Transverse colon (tissue), 4 donors: ENCODE measurements around the gene KMT2E.

Source experiments
- POLR2A ChIP-seq: fragments of 450-650 bp; IDR thresholded peaks from one replicate; pipeline ENCODE4 v1.6.1; 2016; ENCODE audit warnings: antibody characterized with exemption, mild to moderate bottlenecking, moderate library complexity
- POLR2AphosphoS5 ChIP-seq, 3 donors: sonication (generic); formaldehyde crosslinking; IDR thresholded peaks; one replicate each; pipeline ENCODE4 v1.6.1; 2016; ENCODE audit warnings: antibody characterized with exemption in 3 of 3
- TF ChIP-seq, protein P1 (sequence below), 5 experiments: fragments of 200-600 bp in 3 of 5; fragments of 450-650 bp in 2 of 5; sonication (generic) in 3 of 5; IDR thresholded peaks; 1 replicate in 2 of 5; 2 replicates in 3 of 5; pipeline ENCODE4 v1.5.1; 2016 to 2017; ENCODE audit warnings: antibody characterized with exemption in 5 of 5, inconsistent platforms in 3 of 5, mild to moderate bottlenecking in 2 of 5, moderate library complexity in 1 of 5

DNA sequence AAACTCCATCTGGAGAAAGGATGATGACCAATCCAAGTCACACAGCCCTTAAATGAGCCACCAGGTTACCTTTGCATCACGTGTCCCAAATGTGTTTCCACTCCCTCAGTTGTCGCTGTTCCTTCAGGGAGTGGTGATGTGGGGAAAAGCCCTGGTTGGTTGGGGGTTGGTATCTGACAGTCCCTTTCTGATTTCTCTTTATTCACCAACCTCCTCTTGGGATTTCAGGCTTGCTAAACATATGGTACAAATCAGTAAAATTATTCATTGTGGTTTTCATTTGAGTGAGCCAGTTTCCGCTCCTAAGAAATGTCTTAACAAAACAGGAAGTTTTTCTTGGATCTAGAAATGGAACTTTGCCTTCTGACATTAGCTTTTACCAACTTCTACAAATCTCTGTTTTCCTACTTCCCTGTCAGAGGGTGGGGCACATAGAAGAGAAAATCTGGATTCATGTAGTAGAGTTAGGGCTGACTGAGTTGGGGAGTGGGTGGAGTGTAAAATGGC lies 40.0 kb upstream of the KMT2E start:
- TF ChIP-seq, protein P1, sequence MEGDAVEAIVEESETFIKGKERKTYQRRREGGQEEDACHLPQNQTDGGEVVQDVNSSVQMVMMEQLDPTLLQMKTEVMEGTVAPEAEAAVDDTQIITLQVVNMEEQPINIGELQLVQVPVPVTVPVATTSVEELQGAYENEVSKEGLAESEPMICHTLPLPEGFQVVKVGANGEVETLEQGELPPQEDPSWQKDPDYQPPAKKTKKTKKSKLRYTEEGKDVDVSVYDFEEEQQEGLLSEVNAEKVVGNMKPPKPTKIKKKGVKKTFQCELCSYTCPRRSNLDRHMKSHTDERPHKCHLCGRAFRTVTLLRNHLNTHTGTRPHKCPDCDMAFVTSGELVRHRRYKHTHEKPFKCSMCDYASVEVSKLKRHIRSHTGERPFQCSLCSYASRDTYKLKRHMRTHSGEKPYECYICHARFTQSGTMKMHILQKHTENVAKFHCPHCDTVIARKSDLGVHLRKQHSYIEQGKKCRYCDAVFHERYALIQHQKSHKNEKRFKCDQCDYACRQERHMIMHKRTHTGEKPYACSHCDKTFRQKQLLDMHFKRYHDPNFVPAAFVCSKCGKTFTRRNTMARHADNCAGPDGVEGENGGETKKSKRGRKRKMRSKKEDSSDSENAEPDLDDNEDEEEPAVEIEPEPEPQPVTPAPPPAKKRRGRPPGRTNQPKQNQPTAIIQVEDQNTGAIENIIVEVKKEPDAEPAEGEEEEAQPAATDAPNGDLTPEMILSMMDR (IDR thresholded peaks at IDR 0.05) = no peak
- TF ChIP-seq POLR2A (no peak), POLR2AphosphoS5 (IDR thresholded peaks at IDR 0.05) (no peak)
